Stimulated activated CD4-positive, alpha-beta T cell treated with anti-CD3 and anti-CD28 coated beads, Interleukin-4, amount 100 ng/mL, for 48 hours (primary cell): ENCODE measurements around the gene QKI.

Source experiments
- DNase-seq, 2 donors: peaks; one replicate each; pipeline ENCODE4 v3.0.0-alpha.2; 2020; ENCODE audit warnings: low read depth in 2 of 2

QKI gene

GRCh38 chr6:163391985-163392384, 22.5 kb upstream of the QKI start:
- DNase-seq = no peak

GRCh38 chr6:163392533-163392932, 22.0 kb upstream of the QKI start:
- no peak for DNase-seq

- no peak for DNase-seq
Measured at GRCh38 chr6:163393923-163394322, 20.6 kb upstream of the QKI start.

- DNase-seq = no peak
Measured at GRCh38 chr6:163394659-163395058, 19.9 kb upstream of the QKI start.

GRCh38 chr6:163395122-163395830, 19.2 kb upstream of the QKI start:
- no peak for DNase-seq

- no peak for DNase-seq
Measured at GRCh38 chr6:163395831-163396185, 18.7 kb upstream of the QKI start.

GRCh38 chr6:163397326-163397725, 17.2 kb upstream of the QKI start:
- DNase-seq = no peak

- no peak for DNase-seq
Measured at GRCh38 chr6:163398115-163398514, 16.4 kb upstream of the QKI start.

- DNase-seq = no peak
Measured at GRCh38 chr6:163398815-163399214, 15.7 kb upstream of the QKI start.

- no peak for DNase-seq
Measured at GRCh38 chr6:163400509-163400908, 14.0 kb upstream of the QKI start.

- DNase-seq = no peak
Measured at GRCh38 chr6:163401039-163401885, 13.3 kb upstream of the QKI start.

GRCh38 chr6:163402616-163403015, 11.9 kb upstream of the QKI start:
- DNase-seq = no peak

GRCh38 chr6:163404825-163405265, 9.7 kb upstream of the QKI start:
- DNase-seq = no peak

GRCh38 chr6:163405412-163406309, 8.9 kb upstream of the QKI start:
- DNase-seq = peak in 1 of 2 donors; percentile 6

GRCh38 chr6:163406366-163406765, 8.2 kb upstream of the QKI start:
- no peak for DNase-seq

- no peak for DNase-seq
Measured at GRCh38 chr6:163406830-163407229, 7.7 kb upstream of the QKI start.

- no peak for DNase-seq
Measured at GRCh38 chr6:163408352-163408991, 6.0 kb upstream of the QKI start.

GRCh38 chr6:163409712-163410111, 4.8 kb upstream of the QKI start:
- DNase-seq = no peak

- DNase-seq = no peak
Measured at GRCh38 chr6:163412341-163412740, 2.2 kb upstream of the QKI start.

GRCh38 chr6:163412801-163413344, 1.6 kb upstream of the QKI start:
- no peak for DNase-seq

GRCh38 chr6:163413345-163414116, 987 bp upstream of the QKI start:
- peak; percentile 75 to 79 for DNase-seq
